ENCODE measurements around the gene UFSP2. TPM values are rescaled to one million over a fixed set of nuclear protein-coding genes. Genes with fewer than 3 reads are reported as not detected.

The UFSP2 gene
- total and polyA plus RNA-seq, 2 of the 4 experiments (the other 2 are of a cell fraction) = 21.8 to 43.7 TPM

GRCh38 chr4:185467101-185467500 is 41.3 kb upstream of the UFSP2 start:
- no peak overlapping the region for H3K4ac ChIP-seq (ENCODE audit: low read depth, low read length)
- no peak overlapping the region for H2BK120ac ChIP-seq (ENCODE audit: low read depth, low read length)
- no CpG with 5 or more reads among the region's 4 CpGs for WGBS, 2 experiments (ENCODE audit: extremely low coverage in 2 of 2, insufficient read length in 1 of 2)
- peaks cover 13% of the 10 kb centered on the region for H3K4me1 ChIP-seq (ENCODE audit: control insufficient read depth, insufficient read depth, low read length)
- no peak overlapping the region for H3K14ac ChIP-seq (replicated peaks; ENCODE audit: low read depth, low read length)
- H3K18ac ChIP-seq (ENCODE audit: low read depth, low read length) = peak overlapping the region; percentile 70; the same call in 1 of the 2 replicates
- no peak overlapping the region for H3K56ac ChIP-seq (ENCODE audit: extremely low read depth, insufficient read depth, low read length)
- no peak overlapping the region for H4K91ac ChIP-seq (ENCODE audit: insufficient read depth, low read depth, low read length)
- DNase-seq = peak; percentile 57
- peak overlapping the region; percentile 23; the same call in 1 of the 2 replicates for H3K9ac ChIP-seq (ENCODE audit: low read depth, low read length)
- H3K36me3 ChIP-seq (ENCODE audit: control insufficient read depth, insufficient read depth, low read length) = no peaks in the 10 kb centered on the region
- H3K9me3 ChIP-seq (ENCODE audit: control insufficient read depth, insufficient read depth, low read length) = no peaks in the 10 kb centered on the region
- H3K4me2 ChIP-seq (ENCODE audit: low read depth, low read length) = peak overlapping the region; percentile 95
- H3K4me3 ChIP-seq (ENCODE audit: insufficient read depth, low read depth, low read length) = no peak overlapping the region
- H3K23ac ChIP-seq (ENCODE audit: low read depth, low read length) = no peak overlapping the region
- no peaks in the 10 kb centered on the region for H3K27me3 ChIP-seq (ENCODE audit: control insufficient read depth, insufficient read depth, low read length)
- peak overlapping the region; percentile 52; the same call in 1 of the 2 replicates for H2BK20ac ChIP-seq (ENCODE audit: low read depth, low read length)
- dilution Hi-C loops (cut with HindIII; ENCODE audit: low sequenced_read_pairs, unreplicated experiment) = no loop called here
- TF ChIP-seq CHD1 (IDR thresholded peaks at IDR 0.05; ENCODE audit: low read depth, low read length) (no peak), SMC3 (IDR thresholded peaks at IDR 0.05; ENCODE audit: low read depth, low read length) (no peak), MAFK (IDR thresholded peaks at IDR 0.05; ENCODE audit: low read depth, low read length) (no peak), FOS (IDR thresholded peaks at IDR 0.05; ENCODE audit: low read depth, low read length) (no peak)
- H4K5ac ChIP-seq (ENCODE audit: low read depth, low read length) = no peak overlapping the region
- peaks cover 7% of the 10 kb centered on the region for H3K9me1 ChIP-seq (ENCODE audit: insufficient read depth, low read length)
- POLR2A ChIA-PET (ENCODE audit: unreplicated experiment) = no interaction called here
- H4K20me1 ChIP-seq (ENCODE audit: insufficient read depth, low read length) = no peaks in the 10 kb centered on the region
- no peak for ATAC-seq (ENCODE audit: low read depth)
- no peak overlapping the region for H2AK9ac ChIP-seq (replicated peaks; ENCODE audit: low read depth, low read length, poor library complexity)
- no peak overlapping the region for H2BK15ac ChIP-seq (ENCODE audit: low read depth, low read length)
- no peak overlapping the region for H2AK5ac ChIP-seq (ENCODE audit: low read depth, low read length)
- peak overlapping the region; percentile 2 for H2BK5ac ChIP-seq (ENCODE audit: low read depth, low read length, poor library complexity, severe bottlenecking)
- no peaks in the 10 kb centered on the region; a peak in 1 of 4 replicates for H3K79me1 ChIP-seq (ENCODE audit: low read depth in 1 of 2, low read length in 2 of 2)
- CTCF ChIA-PET = no interaction called here
- H4K8ac ChIP-seq (ENCODE audit: low read depth in 2 of 2, low read length in 2 of 2) = no peak overlapping the region
- BruUV-seq (replicated peaks) = no TSS peak
- intact Hi-C loops (cut with micrococcal nuclease) = no loop called here
- no peak overlapping the region for H3K27ac ChIP-seq (ENCODE audit: insufficient read depth, low read length)
- in situ Hi-C loops (cut with MboI; ENCODE audit: low sequenced_read_pairs) = no loop called here
- H2AFZ ChIP-seq (replicated peaks; ENCODE audit: low read length, poor library complexity) = no peak overlapping the region

All from IMR-90 (cell line).